Progenitor cell of endocrine pancreas (in vitro differentiated cells): ENCODE data around the gene GINS2. TPM values are rescaled to one million over a fixed set of nuclear protein-coding genes. Genes with fewer than 3 reads are reported as not detected.

Experiments used
- DNase-seq: peaks from one replicate; pipeline ENCODE4 v3.0.0; 2021; ENCODE audit warnings: low spot score; ENCODE audit not compliant: unreplicated experiment
- H3K27ac Mint-ChIP-seq: 2 replicates; pipeline ENCODE4 v1.8.0; 2021; ENCODE audit warnings: mild to moderate bottlenecking, moderate library complexity, mixed read lengths
- H3K27me3 Mint-ChIP-seq: 2 replicates; pipeline ENCODE4 v1.8.0; 2021; ENCODE audit warnings: mixed read lengths
- H3K36me3 Mint-ChIP-seq: 2 replicates; pipeline ENCODE4 v1.8.0; 2022; ENCODE audit warnings: mixed read lengths; ENCODE audit not compliant: insufficient read depth
- H3K4me1 Mint-ChIP-seq: 2 replicates; pipeline ENCODE4 v1.8.0; 2021; ENCODE audit warnings: low read depth, mixed read lengths
- H3K4me3 Mint-ChIP-seq: 2 replicates; pipeline ENCODE4 v1.8.0; 2021; ENCODE audit warnings: low read depth, mild to moderate bottlenecking, moderate library complexity, mixed read lengths
- H3K9me3 Mint-ChIP-seq: 2 replicates; pipeline ENCODE4 v1.8.0; 2021; ENCODE audit warnings: low read depth, mixed read lengths
- CTCF ChIP-seq: fragments of 200-600 bp; sonication (generic); IDR thresholded peaks from one replicate; pipeline ENCODE4 v1.5.0; 2021; ENCODE audit warnings: antibody characterized with exemption, mild to moderate bottlenecking; ENCODE audit not compliant: unreplicated experiment
- total RNA-seq: library from RNA; stranded (reverse); gene quantifications from 2 replicates; pipeline ENCODE4 v1.2.1, GENCODE V29; 2021

GINS2 gene
- total RNA-seq, 1 donor from 2014 or later, result 22.3 TPM

- H3K27me3 Mint-ChIP-seq, result no peaks in the 10 kb centered on the region
- no peak overlapping the region for H3K4me3 Mint-ChIP-seq
- H3K4me1 Mint-ChIP-seq, result no peaks in the 10 kb centered on the region
- H3K9me3 Mint-ChIP-seq, result no peaks in the 10 kb centered on the region
- no peak overlapping the region for H3K27ac Mint-ChIP-seq
- H3K36me3 Mint-ChIP-seq, result peaks cover 18% of the 10 kb centered on the region
- no peak for DNase-seq
- TF ChIP-seq CTCF, result no peak
Observed at GRCh38 chr16:85658504-85659326, 30.0 kb downstream of the GINS2 start.

GRCh38 chr16:85657996-85658395, 30.8 kb downstream of the GINS2 start:
- Mint-ChIP-seq H3K4me1 (no peaks in the 10 kb centered on the region), H3K27me3 (no peaks in the 10 kb centered on the region), H3K36me3 (peaks cover 15% of the 10 kb centered on the region), H3K4me3 (no peak overlapping the region), H3K27ac (no peak overlapping the region), H3K9me3 (no peaks in the 10 kb centered on the region)
- no peak for DNase-seq
- TF ChIP-seq CTCF, result no peak

GRCh38 chr16:85657267-85657650, 31.5 kb downstream of the GINS2 start:
- Mint-ChIP-seq H3K27ac (no peak overlapping the region), H3K4me3 (no peak overlapping the region), H3K9me3 (no peaks in the 10 kb centered on the region), H3K27me3 (no peaks in the 10 kb centered on the region), H3K4me1 (no peaks in the 10 kb centered on the region), H3K36me3 (peaks cover 14% of the 10 kb centered on the region)
- no peak for DNase-seq
- TF ChIP-seq CTCF, result no peak

GRCh38 chr16:85656351-85657266, 32.1 kb downstream of the GINS2 start:
- TF ChIP-seq CTCF, result no peak
- no peak for DNase-seq
- peaks cover 14% of the 10 kb centered on the region for H3K36me3 Mint-ChIP-seq
- no peak overlapping the region for H3K4me3 Mint-ChIP-seq
- H3K9me3 Mint-ChIP-seq, result no peaks in the 10 kb centered on the region
- H3K27ac Mint-ChIP-seq, result peak overlapping the region; percentile 52
- peaks cover 3% of the 10 kb centered on the region for H3K4me1 Mint-ChIP-seq
- no peaks in the 10 kb centered on the region for H3K27me3 Mint-ChIP-seq

- Mint-ChIP-seq H3K27me3 (no peaks in the 10 kb centered on the region), H3K9me3 (no peaks in the 10 kb centered on the region), H3K36me3 (peaks cover 12% of the 10 kb centered on the region), H3K27ac (peak overlapping the region; percentile 79), H3K4me1 (peaks cover 3% of the 10 kb centered on the region), H3K4me3 (no peak overlapping the region)
- no peak for DNase-seq
- no peak for TF ChIP-seq CTCF
Observed at GRCh38 chr16:85655216-85656129, 33.3 kb downstream of the GINS2 start.
